SK-N-SH (cell line): ENCODE measurements around the gene TRAF2. TPM values are rescaled to one million over a fixed set of nuclear protein-coding genes. Genes with fewer than 3 reads are reported as not detected.

Experiments used
- CTCF ChIA-PET: fragments of 300-600, 350-600 bp; formaldehyde crosslinking; extraction: SDS; loops from one replicate; lab custom pipeline; 2021; lab: Yijun Ruan, JAX
- POLR2A ChIA-PET: fragments of 350-600 bp; sonication (Branson Sonifier 250); formaldehyde crosslinking; extraction: SDS; loops from one replicate; lab custom pipeline; 2020; ENCODE audit warnings: antibody characterized with exemption, inconsistent platforms; lab: Yijun Ruan, JAX
- DNase-seq: peaks from one replicate; pipeline ENCODE4 v3.0.0; 2012
- H2AFZ ChIP-seq: fragments of 200-600 bp; sonication (generic); 2 replicates; pipeline ENCODE4 v1.8.1; 2016; ENCODE audit warnings: antibody characterized with exemption, mild to moderate bottlenecking, low read depth
- H3F3A ChIP-seq: fragments of 200-600 bp; sonication (generic); replicated peaks from 2 replicates; pipeline ENCODE3; 2016; ENCODE audit warnings: antibody characterized with exemption, mild to moderate bottlenecking; ENCODE audit not compliant: insufficient read depth
- H3K27ac ChIP-seq, 2 experiments: fragments of 200-500 bp in 1 of 2; fragments of 200-600 bp in 1 of 2; sonication (Bioruptor generic) in 1 of 2; sonication (generic), shearing (Covaris generic) in 1 of 2; 2 replicates each; pipeline versions ENCODE4 v1.5.1 to v1.6.1; 2014 to 2016; ENCODE audit warnings: low read depth in 2 of 2, inconsistent platforms in 1 of 2, low read length in 1 of 2, mild to moderate bottlenecking in 1 of 2, mixed read lengths in 1 of 2
- H3K27me3 ChIP-seq: fragments of 200-600 bp; sonication (generic), shearing (Covaris generic); 2 replicates; pipeline ENCODE4 v1.6.1; 2016; ENCODE audit warnings: mixed run types; ENCODE audit not compliant: insufficient read depth
- H3K36me3 ChIP-seq, 2 experiments: fragments of 200-500 bp in 1 of 2; fragments of 200-600 bp in 1 of 2; sonication (Bioruptor generic) in 1 of 2; sonication (generic) in 1 of 2; replicated peaks in 1 of 2; 2 replicates each; pipeline versions ENCODE3 to v1.5.1; 2014 to 2016; ENCODE audit warnings: low read length in 1 of 2, mild to moderate bottlenecking in 1 of 2; ENCODE audit not compliant: insufficient read depth in 2 of 2, control insufficient read depth in 1 of 2
- H3K4me1 ChIP-seq, 2 experiments: fragments of 200-500 bp in 1 of 2; fragments of 200-600 bp in 1 of 2; sonication (Bioruptor generic) in 1 of 2; sonication (generic), shearing (Covaris generic) in 1 of 2; 2 replicates each; pipeline versions ENCODE4 v1.5.1 to v1.6.1; 2014 to 2016; ENCODE audit warnings: low read depth in 1 of 2, low read length in 1 of 2, mixed run types in 1 of 2; ENCODE audit not compliant: insufficient read depth in 2 of 2, control insufficient read depth in 1 of 2
- H3K4me2 ChIP-seq: fragments of 200-600 bp; sonication (generic), shearing (Covaris generic); 2 replicates; pipeline ENCODE4 v1.6.1; 2017; ENCODE audit warnings: mixed run types
- H3K4me3 ChIP-seq, 2 experiments: fragments of 200-500 bp in 1 of 2; fragments of 200-600 bp in 1 of 2; sonication (Bioruptor generic) in 1 of 2; sonication (generic), shearing (Covaris generic) in 1 of 2; 2 replicates each; pipeline versions ENCODE4 v1.5.1 to v1.8.1; 2014 to 2016; ENCODE audit warnings: low read depth in 2 of 2, inconsistent platforms in 1 of 2, low read length in 1 of 2, mild to moderate bottlenecking in 1 of 2, mixed read lengths in 1 of 2, moderate library complexity in 1 of 2
- H3K79me2 ChIP-seq: fragments of 200-600 bp; sonication (generic); 2 replicates; pipeline ENCODE4 v1.8.1; 2017; ENCODE audit warnings: mild to moderate bottlenecking; ENCODE audit not compliant: insufficient read depth
- H3K9ac ChIP-seq: fragments of 200-600 bp; sonication (generic); 2 replicates; pipeline ENCODE4 v1.6.1; 2017; ENCODE audit warnings: mixed run types
- H3K9me2 ChIP-seq: fragments of 200-600 bp; sonication (generic); 2 replicates; pipeline ENCODE4 v1.6.1; 2017; ENCODE audit warnings: mixed run types
- H3K9me3 ChIP-seq: fragments of 200-600 bp; sonication (generic); 2 replicates; pipeline ENCODE4 v1.6.1; 2017; ENCODE audit warnings: mixed run types, mild to moderate bottlenecking, moderate library complexity
- H4K20me1 ChIP-seq: fragments of 200-600 bp; sonication (generic); 2 replicates; pipeline ENCODE4 v1.6.1; 2017; ENCODE audit warnings: mild to moderate bottlenecking, mixed run types; ENCODE audit not compliant: insufficient read depth
- EP300 ChIP-seq, 2 experiments: IDR thresholded peaks; 2 replicates each; pipeline versions ENCODE4 v1.4.0 to v1.6.1; 2012; ENCODE audit warnings: borderline replicate concordance in 1 of 2, low read depth in 1 of 2, low read length in 1 of 2
- EZH2phosphoT487 ChIP-seq: fragments of 200-600 bp; sonication (generic); IDR thresholded peaks from 2 replicates; pipeline ENCODE4 v1.6.1; 2017; ENCODE audit warnings: low read depth, mixed run types, mild to moderate bottlenecking, antibody characterized with exemption, moderate library complexity, borderline replicate concordance
- FOSL2 ChIP-seq: IDR thresholded peaks from 2 replicates; pipeline ENCODE4 v1.4.0; 2012; ENCODE audit warnings: low read depth, mild to moderate bottlenecking, moderate library complexity, borderline replicate concordance
- FOXJ3 ChIP-seq: sonication (generic); formaldehyde crosslinking; IDR thresholded peaks from 2 replicates; pipeline ENCODE4 v1.5.1; 2020; ENCODE audit warnings: mild to moderate bottlenecking, missing genetic modification reagents
- FOXM1 ChIP-seq: IDR thresholded peaks from 2 replicates; pipeline ENCODE4 v1.4.0; 2012; ENCODE audit warnings: low read depth, mild to moderate bottlenecking
- MEF2A ChIP-seq: IDR thresholded peaks from 2 replicates; pipeline ENCODE4 v1.4.0; 2012; ENCODE audit warnings: low read depth, borderline replicate concordance
- MXI1 ChIP-seq: IDR thresholded peaks from 2 replicates; pipeline ENCODE4 v1.6.1; 2012; ENCODE audit warnings: mild to moderate bottlenecking, low read depth, low read length, improper control_type of control experiment
- NFIC ChIP-seq: IDR thresholded peaks from 2 replicates; pipeline ENCODE4 v1.4.0; 2012; ENCODE audit warnings: borderline replicate concordance
- POLR2AphosphoS5 ChIP-seq: IDR thresholded peaks from 2 replicates; pipeline ENCODE4 v1.6.1; 2012; ENCODE audit warnings: low read depth, low read length
- RAD21 ChIP-seq: IDR thresholded peaks from 2 replicates; pipeline ENCODE4 v1.6.1; 2012; ENCODE audit warnings: mild to moderate bottlenecking, low read length
- RFX5 ChIP-seq: IDR thresholded peaks from 2 replicates; pipeline ENCODE4 v1.6.1; 2012; ENCODE audit warnings: mild to moderate bottlenecking, improper control_type of control experiment, low read length
- SIN3A ChIP-seq: IDR thresholded peaks from 2 replicates; pipeline ENCODE4 v1.6.1; 2012; ENCODE audit warnings: low read depth, mild to moderate bottlenecking, low read length, moderate library complexity, borderline replicate concordance
- SMC3 ChIP-seq: IDR thresholded peaks from 2 replicates; pipeline ENCODE4 v1.6.1; 2012; ENCODE audit warnings: low read depth, low read length, improper control_type of control experiment
- TCF12 ChIP-seq: IDR thresholded peaks from 2 replicates; pipeline ENCODE4 v1.4.0; 2012
- TEAD4 ChIP-seq: IDR thresholded peaks from 2 replicates; pipeline ENCODE4 v1.4.0; 2012; ENCODE audit warnings: mild to moderate bottlenecking, borderline replicate concordance; ENCODE audit not compliant: insufficient read depth
- WGBS: methylation state at CpG from one replicate; pipeline ENCODE4 v1.1.6; 2017; ENCODE audit warnings: low lambda C conversion rate; 5-methylcytosine and 5-hydroxymethylcytosine counted together
- polyA plus RNA-seq, 3 experiments: library from polyadenylated mRNA; depleted of rRNA; stranded (reverse); fragments of >200 nt; gene quantifications; 2 replicates each; pipeline ENCODE4 v1.2.3, GENCODE V29; 2012
- TF ChIP-seq, protein P1 (sequence below): fragments of 150-350 bp; IDR thresholded peaks from 2 replicates; pipeline ENCODE4 v1.6.1; 2017; ENCODE audit warnings: antibody characterized with exemption, low read length, low read depth, borderline replicate concordance
- TF ChIP-seq, protein P2 (sequence below): IDR thresholded peaks from 2 replicates; pipeline ENCODE4 v1.4.0; 2012; ENCODE audit warnings: low read depth
- TF ChIP-seq, protein P3 (sequence below): IDR thresholded peaks from 2 replicates; pipeline ENCODE4 v1.4.0; 2012; ENCODE audit warnings: low read depth, borderline replicate concordance
- TF ChIP-seq, protein P4 (sequence below): fragments of 200-600 bp; sonication (generic); IDR thresholded peaks from 2 replicates; pipeline ENCODE4 v1.6.1; 2017; ENCODE audit warnings: antibody characterized with exemption, mild to moderate bottlenecking, moderate library complexity

The TRAF2 gene
- polyA plus RNA-seq, 1 of the 3 experiments (the other 2 are of a cell fraction): 15.4 TPM

DNA sequence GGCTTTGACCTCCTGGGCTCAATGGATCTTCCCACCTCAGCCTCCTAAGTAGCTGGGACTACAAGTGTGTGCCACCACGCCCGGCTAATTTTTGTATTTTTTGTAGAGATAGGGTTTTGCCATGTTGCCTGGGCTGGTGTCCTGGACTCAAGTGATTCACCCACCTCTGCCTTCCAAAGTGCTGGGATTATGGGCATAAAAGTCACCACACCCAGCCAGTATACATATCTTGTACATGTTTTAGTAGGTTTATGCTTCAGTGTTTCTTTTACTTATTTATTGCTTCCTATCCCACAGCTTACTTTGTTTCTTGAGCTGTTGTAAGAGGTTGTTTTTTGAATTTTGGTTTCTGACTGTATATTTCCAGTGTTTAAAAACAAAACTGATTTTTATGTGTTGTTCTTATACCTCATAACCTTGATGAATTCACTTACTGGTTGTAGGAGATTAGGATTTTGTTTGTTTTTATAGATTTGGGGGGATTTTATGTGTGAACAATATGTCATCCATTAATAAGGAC lies 45.4 kb downstream of the TRAF2 start:
- ChIA-PET POLR2A (no interaction called here), CTCF (interaction anchor here (0.6 to 4.2 kb wide), 4 partner anchors 13 to 132 kb away, joined by 3 to 19 read pairs (median 4); partner anchors contain the start of genes C8G and FBXW5)
- Histone ChIP-seq H3K4me1 (no peaks in the 10 kb centered on the region; a peak in 1 of 4 replicates), H3K9me2 (no peaks in the 10 kb centered on the region), H3K27ac (no peak overlapping the region), H3K4me3 (no peak overlapping the region), H3K27me3 (no peaks in the 10 kb centered on the region), H4K20me1 (no peaks in the 10 kb centered on the region), H3K79me2 (no peaks in the 10 kb centered on the region), H3K36me3 (peaks cover 0 to 23% of the 10 kb centered on the region in 2 experiments), H2AFZ (no peak overlapping the region), H3F3A (peaks cover 4% of the 10 kb centered on the region), H3K9ac (no peak overlapping the region), H3K4me2 (no peak overlapping the region), H3K9me3 (no peaks in the 10 kb centered on the region)
- TF ChIP-seq FOSL2: no peak
- TF ChIP-seq NFIC: no peak
- TF ChIP-seq FOXM1: no peak
- no peak for TF ChIP-seq TEAD4
- TF ChIP-seq, protein P1, sequence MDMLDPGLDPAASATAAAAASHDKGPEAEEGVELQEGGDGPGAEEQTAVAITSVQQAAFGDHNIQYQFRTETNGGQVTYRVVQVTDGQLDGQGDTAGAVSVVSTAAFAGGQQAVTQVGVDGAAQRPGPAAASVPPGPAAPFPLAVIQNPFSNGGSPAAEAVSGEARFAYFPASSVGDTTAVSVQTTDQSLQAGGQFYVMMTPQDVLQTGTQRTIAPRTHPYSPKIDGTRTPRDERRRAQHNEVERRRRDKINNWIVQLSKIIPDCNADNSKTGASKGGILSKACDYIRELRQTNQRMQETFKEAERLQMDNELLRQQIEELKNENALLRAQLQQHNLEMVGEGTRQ: no peak
- TF ChIP-seq FOXJ3 (CRISPR knock-in tag): no peak
- TF ChIP-seq, protein P2, sequence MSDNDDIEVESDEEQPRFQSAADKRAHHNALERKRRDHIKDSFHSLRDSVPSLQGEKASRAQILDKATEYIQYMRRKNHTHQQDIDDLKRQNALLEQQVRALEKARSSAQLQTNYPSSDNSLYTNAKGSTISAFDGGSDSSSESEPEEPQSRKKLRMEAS: no peak
- TF ChIP-seq RFX5: no peak
- TF ChIP-seq MXI1: no peak
- TF ChIP-seq RAD21: no peak
- no peak for TF ChIP-seq EP300 (IDR thresholded peaks at IDR 0.05; ENCODE audit: borderline replicate concordance in 1 of 2, low read depth in 1 of 2, low read length in 1 of 2)
- TF ChIP-seq SMC3: no peak
- TF ChIP-seq, protein P3, sequence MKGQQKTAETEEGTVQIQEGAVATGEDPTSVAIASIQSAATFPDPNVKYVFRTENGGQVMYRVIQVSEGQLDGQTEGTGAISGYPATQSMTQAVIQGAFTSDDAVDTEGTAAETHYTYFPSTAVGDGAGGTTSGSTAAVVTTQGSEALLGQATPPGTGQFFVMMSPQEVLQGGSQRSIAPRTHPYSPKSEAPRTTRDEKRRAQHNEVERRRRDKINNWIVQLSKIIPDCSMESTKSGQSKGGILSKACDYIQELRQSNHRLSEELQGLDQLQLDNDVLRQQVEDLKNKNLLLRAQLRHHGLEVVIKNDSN: no peak
- TF ChIP-seq POLR2AphosphoS5: no peak
- TF ChIP-seq EZH2phosphoT487: no peak
- TF ChIP-seq, protein P4, sequence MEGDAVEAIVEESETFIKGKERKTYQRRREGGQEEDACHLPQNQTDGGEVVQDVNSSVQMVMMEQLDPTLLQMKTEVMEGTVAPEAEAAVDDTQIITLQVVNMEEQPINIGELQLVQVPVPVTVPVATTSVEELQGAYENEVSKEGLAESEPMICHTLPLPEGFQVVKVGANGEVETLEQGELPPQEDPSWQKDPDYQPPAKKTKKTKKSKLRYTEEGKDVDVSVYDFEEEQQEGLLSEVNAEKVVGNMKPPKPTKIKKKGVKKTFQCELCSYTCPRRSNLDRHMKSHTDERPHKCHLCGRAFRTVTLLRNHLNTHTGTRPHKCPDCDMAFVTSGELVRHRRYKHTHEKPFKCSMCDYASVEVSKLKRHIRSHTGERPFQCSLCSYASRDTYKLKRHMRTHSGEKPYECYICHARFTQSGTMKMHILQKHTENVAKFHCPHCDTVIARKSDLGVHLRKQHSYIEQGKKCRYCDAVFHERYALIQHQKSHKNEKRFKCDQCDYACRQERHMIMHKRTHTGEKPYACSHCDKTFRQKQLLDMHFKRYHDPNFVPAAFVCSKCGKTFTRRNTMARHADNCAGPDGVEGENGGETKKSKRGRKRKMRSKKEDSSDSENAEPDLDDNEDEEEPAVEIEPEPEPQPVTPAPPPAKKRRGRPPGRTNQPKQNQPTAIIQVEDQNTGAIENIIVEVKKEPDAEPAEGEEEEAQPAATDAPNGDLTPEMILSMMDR: no peak
- TF ChIP-seq MEF2A: no peak
- TF ChIP-seq SIN3A: no peak
- TF ChIP-seq TCF12: no peak
- no peak for DNase-seq
- WGBS: 100% methylated on average over 2 of the region's 2 CpGs
